Activated CD8-positive, alpha-beta memory T cell treated with anti-CD3 and anti-CD28 coated beads for 48 hours (primary cell): ENCODE results near the gene ARHGAP40.

Experiments
- DNase-seq, 3 experiments: peaks; one replicate each; pipeline ENCODE4 v3.0.0-alpha.2; 2020; ENCODE audit warnings: low read depth in 2 of 3, low spot score in 2 of 3

ARHGAP40 gene

GRCh38 chr20:38601216-38602184, at the start of gene ARHGAP40:
ARHGAP40 (plus strand) TSS chr20:38601809.
- peak in 2 of 3 experiments; percentile 9 to 11 for DNase-seq

DNA sequence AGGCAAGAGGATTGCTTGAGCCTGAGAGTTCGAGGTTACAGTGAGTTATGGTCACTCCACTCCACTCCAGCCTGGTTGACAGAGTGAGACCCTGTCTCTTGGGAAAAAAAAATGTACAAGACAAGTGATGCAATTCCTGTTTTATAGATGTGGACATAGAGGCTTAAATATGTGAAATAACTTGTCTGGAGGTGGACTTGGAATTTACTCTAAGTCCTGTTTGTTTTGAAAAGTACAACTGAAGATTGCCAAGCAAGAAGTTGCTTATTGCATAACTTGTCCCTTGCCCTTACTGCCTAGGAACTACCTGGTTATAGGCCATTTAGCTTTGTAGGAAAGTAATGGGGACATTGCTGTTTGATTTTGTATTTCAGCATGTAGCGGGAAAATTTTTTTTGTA, 46.6 kb upstream of the ARHGAP40 start:
- no peak for DNase-seq

- no peak for DNase-seq
These were observed 46.2 kb upstream of the ARHGAP40 start for GRCh38 chr20:38555395-38555794.

- no peak for DNase-seq
These were observed 44.4 kb upstream of the ARHGAP40 start for GRCh38 chr20:38557174-38557573.

- DNase-seq: no peak
These were observed 42.8 kb upstream of the ARHGAP40 start for GRCh38 chr20:38558596-38559360.

- DNase-seq: no peak
These were observed 41.8 kb upstream of the ARHGAP40 start for GRCh38 chr20:38559764-38560163.

GRCh38 chr20:38563802-38564431, 37.7 kb upstream of the ARHGAP40 start:
- no peak for DNase-seq

GRCh38 chr20:38564680-38565079, 36.9 kb upstream of the ARHGAP40 start:
- DNase-seq: no peak

DNA sequence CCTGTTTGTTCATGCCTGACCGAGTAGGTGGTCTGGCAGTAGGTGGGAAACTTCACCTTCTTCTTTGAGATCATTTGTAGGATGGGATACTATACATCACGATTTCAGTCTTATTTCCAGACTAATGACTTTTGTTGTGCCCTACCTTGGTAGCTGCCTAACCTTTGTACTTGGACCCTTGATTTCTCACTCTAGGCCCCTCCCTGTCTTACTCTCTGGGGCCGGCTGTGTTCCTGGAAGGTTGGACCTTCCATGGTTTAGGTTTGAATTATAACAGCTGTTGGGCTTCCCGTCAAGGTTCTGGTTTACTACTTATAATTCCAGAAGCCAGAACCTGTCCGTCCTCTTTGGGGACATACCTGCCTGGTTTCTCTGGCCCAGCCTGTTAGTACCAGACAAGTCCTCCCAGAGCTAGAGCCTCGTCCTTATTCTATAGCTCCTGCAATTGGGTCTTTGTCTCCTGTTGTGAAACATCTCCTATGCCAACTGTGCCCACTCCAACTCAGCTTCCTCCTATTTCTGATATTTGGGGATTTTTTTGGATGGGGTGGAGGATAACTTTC, 35.5 kb upstream of the ARHGAP40 start:
- no peak for DNase-seq

- DNase-seq: no peak
These were observed 31.7 kb upstream of the ARHGAP40 start for GRCh38 chr20:38569747-38570525.

- no peak for DNase-seq
These were observed 28.2 kb upstream of the ARHGAP40 start for GRCh38 chr20:38573413-38573812.

DNA sequence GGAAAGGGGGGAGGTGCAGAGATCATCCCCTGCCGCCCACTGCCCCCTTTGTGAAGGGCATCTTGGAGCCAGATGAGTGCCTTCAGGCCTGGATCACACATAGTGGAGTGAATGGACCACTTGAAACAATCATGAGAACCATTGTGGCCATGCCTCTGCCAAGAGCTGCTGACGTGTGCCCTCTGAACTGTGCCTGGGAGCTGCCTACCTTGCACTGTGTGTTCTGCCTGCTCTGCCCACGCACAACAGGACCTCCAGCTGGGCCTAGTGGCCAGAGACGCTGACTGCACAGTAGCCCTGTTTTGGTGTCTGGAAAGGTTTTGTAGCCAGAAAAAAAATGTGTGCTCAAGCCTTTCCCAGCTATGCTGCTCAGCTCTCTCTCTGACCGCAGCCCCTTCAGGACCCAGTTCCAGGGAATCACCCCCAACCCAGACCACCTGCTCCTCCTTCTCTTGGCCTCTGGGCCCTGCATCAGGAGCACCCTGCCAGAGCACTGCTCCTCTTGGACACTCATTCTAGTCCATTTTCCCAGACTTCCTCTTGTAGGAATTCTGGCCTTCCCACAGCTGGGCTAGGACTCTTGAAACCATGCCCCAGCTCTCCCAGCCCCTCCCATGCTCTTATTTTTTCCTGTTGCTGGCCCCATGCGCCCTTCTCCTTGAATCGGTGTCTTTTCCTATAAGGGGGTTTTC, 22.2 kb upstream of the ARHGAP40 start:
- no peak for DNase-seq

- DNase-seq: no peak
These were observed 21.7 kb upstream of the ARHGAP40 start for GRCh38 chr20:38579921-38580320.

DNA sequence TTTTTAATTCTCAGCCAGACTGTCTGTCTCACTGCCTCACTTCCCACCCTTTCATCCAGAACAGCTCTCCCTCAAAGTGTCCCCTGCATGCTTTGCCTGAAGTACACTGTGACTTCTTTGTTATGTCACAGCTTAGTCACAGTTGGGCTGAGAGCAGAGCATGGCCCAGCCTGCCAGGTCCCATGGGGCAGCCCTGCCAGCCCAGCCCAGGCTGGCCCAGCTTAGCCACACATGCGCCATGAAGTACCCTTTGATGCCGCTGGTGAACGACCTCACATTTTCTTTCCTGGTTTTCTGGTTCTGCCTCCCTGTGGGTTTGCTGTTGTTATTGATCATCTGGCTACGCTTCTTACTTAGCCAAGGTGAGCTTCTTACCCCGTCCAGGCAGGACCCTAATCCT, 20.6 kb upstream of the ARHGAP40 start, which contains the start of gene ADIG:
Gene ADIG, plus strand, starts transcription at position 185 of the 400 bp plus-strand sequence. Its CDS starts 54 bp downstream, at position 239.
- DNase-seq: no peak

- DNase-seq: no peak
These were observed 19.7 kb upstream of the ARHGAP40 start for GRCh38 chr20:38581830-38582358.

DNA sequence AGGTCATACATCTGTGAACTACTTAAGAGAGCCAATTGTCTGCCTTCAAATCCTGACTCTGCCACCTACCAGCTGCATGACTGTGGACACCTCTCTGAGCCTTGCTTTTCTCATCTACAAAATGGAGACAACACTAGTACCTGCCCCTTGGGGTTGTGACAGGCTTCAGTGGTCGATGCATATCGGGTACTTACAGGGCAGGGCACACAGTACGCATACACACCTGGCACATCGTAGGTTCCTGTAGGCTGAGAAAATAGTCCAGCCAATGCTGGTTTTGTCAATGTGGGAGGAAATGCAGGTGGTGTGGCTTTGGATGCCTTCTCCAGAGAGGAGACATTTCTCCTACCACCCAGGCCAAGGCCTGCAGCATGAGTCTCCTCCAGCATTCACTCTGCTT, 18.3 kb upstream of the ARHGAP40 start:
- no peak for DNase-seq

DNA sequence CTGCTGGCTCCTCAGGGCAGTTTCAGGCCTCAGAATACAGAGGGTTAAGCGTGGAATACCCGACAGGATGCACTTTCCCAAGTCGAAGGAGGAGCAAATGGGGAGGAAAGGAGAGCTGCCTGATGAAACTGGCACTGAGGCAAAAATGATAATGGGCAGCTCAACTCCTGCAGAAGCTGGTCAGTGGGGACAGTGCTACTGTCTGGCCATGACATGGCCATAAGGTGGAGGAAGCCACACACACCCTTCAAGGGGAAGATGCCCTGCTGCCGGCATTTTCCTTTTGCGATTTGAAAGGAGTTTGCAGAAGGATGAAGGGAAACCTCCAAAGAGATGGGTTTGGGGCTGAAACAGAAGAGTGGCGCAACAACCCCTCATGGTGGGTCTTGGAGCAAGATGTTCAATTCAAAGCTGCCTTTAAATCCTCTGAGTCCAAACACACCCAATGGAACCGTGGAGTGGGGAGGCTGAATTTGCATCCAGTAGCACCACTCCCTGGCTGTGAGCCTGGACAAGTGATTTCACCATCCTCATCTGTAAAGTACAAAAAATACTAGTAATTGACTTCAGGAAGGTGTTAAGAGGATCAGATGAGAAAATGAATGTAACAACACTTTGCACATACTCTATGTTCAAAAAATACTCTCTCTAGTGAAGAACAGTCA, 17.4 kb upstream of the ARHGAP40 start:
- DNase-seq: no peak

- DNase-seq: no peak
These were observed 16.0 kb upstream of the ARHGAP40 start for GRCh38 chr20:38585404-38586180.
